ENCODE measurements around the gene SBF2.
"Not testable (repeated sequence)": the region's sequence is repeated elsewhere in the genome, so short reads cannot be mapped to it uniquely, and the experiment has no call there.

SBF2 gene

DNA sequence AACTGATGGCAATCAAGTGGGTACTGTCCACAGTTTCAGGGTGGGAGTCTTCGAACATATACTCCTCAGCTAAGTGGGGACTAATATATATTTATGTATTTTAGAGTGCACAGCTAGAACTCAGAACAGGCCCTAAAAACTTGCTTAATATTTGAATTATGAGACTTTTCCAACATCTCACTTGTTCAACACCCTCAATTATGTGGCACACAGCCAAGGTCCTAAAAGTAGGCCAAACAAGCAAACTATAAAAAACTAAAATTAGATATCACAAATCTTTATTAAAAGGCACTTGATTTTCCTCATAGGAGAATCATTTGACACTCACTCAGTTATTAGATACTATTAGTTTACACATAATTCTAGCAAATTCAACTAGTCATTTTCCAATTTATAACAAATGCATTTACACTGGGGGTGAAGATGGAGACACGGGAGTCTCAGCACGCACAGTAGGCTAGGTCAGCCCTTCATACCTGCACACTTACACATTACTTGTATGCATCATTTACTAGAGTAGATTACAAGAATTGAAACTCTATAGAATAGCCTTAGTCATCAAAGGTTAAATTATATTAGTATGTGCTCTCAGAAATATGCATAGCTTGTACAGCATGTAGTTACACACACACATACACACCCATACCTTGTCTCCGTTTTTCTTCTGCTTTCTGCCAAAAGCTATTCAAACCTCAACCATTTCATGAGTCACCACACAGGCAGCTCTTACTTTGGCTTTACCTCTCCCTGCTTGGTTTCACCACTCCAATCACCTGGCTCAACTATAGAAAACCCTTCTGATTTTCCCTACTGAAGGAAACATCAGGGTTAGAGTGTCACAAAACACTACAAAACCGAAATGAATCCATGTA is 171.5 kb downstream of the SBF2 start:
- no peak for DNase-seq (ENCODE audit: low read depth in 4 of 4, low spot score in 1 of 4)

DNA sequence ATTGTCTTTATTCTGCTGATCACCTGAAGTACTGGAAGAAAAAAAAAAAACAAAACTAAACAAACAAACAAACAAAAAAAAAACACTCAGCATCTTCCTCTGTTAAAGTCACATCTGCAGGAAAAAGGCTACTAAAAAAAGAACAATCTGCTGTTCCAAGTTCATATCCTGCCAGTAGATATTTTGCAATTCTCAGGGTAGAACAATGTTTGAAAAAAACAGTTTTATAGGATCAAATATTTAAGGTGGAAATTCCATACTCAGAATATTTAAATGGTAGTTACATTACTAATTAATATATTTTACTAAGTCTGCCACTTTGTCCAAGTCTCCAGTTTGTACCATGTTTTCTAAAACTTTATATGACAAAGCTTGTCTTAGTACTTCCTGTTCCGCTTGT is 175.2 kb downstream of the SBF2 start:
- no peak for DNase-seq (ENCODE audit: low read depth in 4 of 4, low spot score in 1 of 4)

DNA sequence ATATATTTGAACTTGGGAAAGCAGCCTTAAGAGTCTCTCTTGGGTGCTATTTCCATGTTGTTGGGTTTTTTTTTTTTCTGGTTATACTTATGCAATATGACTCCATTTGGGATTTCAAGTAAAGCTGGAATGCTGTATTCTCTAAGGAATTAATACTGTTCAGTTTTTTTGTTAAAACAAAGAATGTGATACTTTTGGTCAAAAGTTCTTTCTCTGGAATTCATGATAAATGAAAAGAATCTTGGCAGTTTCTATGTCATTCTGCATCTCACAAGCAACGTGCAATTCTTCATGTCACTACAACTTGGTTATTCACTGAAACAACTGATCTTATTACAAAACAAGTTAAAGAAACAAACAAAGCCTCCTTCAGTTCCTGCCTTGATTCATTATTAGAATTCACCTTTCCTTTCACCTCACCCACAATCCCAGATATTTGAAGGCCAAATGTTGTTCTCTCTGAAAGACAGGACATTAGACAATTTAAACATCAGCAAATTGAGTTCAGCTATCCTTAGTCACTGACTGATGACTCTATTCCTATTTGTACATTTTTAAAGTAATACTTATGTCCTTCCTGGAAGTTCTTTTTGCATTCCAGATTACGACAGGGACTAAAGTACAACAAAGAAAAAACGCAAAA is 176.2 kb downstream of the SBF2 start:
- DNase-seq (ENCODE audit: low read depth in 4 of 4, low spot score in 1 of 4), result no peak

DNA sequence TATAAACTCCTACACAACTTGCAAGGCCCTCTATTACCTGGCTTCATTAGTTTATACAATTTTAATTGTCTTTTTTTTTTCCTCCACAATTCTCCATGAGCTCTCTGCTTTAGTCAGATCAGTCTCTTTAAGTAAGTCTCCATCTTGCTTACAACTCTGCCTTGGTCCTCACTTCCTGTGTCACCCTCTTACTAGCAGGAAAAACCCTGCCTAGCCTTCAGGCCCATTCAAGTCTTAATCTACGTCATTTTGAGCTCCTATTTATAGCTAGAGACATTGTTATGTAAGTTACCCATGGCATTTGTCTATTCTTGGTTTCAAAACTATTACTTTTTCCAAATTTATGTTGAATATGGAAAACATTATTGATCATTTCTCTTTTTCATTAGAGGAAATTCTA is 177.4 kb downstream of the SBF2 start:
- DNase-seq (ENCODE audit: low read depth in 4 of 4, low spot score in 1 of 4), result no peak

DNA sequence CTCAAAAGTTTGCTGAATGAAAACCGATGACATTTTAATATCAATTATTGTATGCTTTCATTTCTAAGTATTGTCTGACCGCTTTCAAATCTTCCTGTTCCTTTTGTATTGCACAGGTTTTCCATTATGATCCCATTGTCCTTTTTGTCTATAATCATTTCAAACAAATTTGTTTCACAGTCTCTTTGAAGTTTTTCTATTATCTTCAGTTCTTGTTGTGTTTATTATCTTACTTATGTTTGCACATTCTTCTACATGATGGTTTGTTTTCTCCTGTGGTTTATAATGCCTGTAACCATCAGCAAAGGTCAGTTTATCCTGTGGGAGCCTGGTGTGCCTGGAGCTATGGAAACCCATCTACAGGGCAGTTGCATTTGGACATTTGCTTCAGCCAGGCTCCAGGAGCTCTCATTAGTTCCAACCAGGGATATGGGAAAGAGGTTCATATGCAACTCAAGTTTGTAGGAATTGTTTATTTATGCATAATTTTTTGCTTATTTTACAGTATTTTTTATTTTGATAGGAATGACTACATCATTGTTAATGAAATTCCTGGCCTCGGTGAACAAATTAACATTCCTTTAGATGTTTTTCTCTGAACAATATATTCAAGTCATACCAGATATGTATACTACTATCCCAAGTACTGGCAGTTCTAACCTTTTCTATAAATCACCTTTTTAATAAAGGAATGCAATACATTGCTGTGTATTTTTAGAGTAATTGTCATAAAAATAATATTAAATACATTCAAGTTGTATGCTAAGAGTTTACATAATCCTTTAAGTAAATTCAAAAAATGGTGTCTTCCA is 179.2 kb downstream of the SBF2 start:
- no peak for DNase-seq (ENCODE audit: low read depth in 4 of 4, low spot score in 1 of 4)

DNA sequence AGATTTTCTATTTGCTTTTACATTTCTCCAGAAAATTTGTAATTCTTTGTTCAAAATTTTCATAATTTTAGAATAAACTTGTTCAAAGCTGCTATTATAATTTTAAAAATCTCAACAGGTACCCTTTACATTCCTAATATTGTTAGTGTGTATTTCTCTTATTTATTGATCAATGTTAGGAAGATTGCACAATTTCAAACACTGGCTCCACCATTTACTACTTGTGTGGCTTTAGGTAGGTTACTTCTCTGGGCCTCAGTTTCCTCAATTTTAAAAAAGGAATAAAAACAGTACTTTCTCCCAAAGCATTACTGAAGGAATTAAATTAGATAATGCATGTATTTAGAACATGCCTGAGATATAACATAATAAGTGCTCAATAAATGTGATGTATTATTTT is 180.2 kb downstream of the SBF2 start:
- no peak for DNase-seq (ENCODE audit: low read depth in 4 of 4, low spot score in 1 of 4)

DNA sequence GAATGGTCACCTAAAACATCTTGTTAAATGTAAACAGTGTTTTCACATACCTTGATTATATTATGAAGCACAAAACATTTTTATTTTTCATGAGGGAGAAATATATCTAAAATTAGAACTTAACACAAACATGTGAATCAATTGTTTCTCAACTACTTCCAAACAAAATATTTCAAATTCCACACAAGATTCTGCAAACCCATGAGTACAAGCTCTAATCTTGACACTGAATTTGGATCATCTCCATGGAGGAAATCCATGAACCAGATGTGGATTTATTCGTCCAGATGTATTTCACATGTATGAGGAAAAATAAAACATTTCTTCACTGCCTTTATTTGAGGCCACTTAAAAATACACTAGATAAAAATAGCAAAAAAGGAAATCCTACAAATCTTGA is 184.2 kb downstream of the SBF2 start:
- no peak for DNase-seq (ENCODE audit: low read depth in 4 of 4, low spot score in 1 of 4)

DNA sequence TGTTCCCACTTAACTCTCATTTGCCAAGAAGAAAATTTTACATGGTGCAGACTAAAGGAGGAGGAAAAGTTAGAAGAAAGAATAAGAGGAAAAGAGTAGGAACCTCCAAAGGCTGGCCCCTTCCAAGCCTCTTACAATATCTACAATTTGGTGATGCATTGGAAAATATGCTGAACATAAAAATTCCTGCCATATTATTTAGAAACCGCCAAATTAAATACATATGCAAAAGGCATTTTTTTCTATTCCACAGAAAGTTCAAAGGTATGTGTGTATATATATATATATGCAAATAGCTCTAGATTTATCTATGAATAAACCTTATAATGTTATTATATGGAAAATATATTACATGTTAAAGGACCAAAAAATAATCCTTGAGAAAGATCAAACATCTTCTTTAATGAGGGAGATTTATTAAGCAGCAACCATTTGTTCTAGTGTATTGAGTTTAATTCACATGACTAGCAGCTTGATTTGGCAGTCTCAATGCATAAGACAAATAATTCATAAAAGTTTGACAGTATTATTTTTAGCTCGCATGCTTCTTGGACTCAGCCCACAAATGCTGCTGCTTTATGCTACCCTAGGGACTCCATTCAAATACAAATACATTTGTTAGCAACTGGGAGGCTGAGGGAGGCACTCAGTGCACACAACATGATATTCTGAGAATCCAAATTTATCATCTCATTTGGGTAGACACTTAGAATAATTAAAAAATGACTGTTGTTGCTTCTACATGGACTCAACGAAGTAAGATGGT is 184.9 kb downstream of the SBF2 start:
- no peak for DNase-seq (ENCODE audit: low read depth in 4 of 4, low spot score in 1 of 4)

DNA sequence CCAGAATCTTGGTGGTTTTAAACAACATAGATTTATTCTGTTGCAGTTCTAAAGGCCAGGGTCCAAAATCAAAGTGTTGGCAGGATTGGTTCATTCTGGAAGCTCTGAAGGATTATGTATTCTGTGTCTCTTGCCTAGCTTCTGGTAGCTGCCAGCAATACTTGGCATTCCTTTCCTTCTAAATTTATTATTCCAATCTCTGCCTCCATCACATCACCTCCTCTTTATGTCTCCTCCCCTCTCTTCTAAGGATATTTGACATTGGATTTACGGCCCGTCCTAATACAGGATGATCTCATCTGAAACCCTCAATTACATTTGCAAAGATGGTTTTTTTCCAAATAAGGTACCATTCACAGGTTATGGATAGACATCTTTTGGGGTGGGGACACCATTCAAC is 186.5 kb downstream of the SBF2 start:
- no peak for DNase-seq (ENCODE audit: low read depth in 4 of 4, low spot score in 1 of 4)

DNA sequence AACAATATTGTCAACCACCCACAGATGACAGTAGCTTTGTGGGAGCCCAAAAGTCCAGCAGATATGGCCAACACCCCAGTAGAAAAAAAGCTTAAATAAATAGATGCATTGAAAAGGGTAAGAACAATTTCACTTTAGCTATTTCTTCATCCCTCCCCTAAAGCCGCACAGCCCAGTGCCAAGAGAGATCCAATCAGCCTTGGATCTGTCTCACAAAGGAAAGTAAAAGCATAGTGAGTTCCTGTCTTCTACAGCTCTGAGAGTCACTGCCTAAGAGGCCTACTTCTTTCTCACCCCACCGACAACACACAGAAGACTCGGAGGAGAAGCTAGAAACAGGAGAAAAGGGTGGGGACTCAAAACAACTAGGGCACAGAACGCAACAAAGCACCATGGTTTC is 196.4 kb downstream of the SBF2 start:
- DNase-seq (ENCODE audit: low read depth in 4 of 4, low spot score in 1 of 4), result no peak

DNA sequence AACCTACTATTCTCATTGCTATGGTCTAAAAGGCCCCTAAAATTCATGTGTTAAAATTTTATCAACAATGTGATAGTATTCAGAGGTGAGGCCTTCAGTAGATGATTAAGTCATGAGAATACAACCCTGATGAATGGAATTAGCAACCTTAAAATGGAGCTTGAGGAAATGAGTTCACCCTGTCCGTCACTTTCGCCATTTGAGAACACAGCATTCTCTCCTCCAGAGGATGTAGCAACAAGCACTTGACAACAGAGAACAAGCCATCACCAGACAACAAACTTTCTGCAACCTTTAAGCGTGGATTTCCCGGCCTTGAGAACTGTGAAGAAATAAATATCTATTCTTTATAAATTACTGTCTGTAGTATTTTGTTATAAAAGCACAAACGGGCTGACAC is 197.0 kb downstream of the SBF2 start:
- DNase-seq (ENCODE audit: low read depth in 4 of 4, low spot score in 1 of 4), result no peak

DNA sequence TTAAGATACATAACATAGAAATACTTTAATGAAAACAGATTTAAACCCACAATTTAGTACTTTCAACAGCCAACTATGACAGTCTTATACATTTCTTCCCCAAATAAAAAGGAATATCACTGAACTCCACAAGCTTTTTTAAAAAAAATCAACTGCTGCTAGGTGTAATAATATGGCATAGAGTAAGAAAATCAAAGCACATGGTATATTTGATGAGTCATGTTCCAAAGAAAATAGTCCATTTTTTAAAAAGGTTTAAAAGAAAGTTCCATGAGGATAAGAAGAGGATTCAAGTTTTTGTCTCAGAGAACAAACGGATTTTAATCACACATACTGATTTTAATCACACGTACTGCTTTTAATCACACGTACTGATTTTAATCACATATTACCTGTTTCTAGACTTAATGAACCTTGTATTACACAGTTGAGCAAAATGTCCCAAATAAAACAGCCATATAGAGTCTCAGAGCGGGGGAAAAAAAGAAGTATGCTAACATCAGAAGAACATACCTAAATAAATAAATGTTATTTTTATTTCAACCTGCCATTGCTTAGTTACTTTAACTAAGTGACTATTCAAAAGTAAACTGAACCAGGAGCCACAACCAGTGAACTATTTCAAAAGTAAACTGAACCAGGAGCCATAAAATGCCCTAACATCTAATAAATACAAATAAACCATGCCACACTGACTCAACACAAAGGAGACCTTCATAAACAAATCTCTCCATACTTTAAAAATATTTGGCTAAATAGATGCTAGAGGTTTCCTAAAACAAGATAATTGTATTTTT is 198.4 kb downstream of the SBF2 start:
- no peak for DNase-seq (ENCODE audit: low read depth in 4 of 4, low spot score in 1 of 4)

DNA sequence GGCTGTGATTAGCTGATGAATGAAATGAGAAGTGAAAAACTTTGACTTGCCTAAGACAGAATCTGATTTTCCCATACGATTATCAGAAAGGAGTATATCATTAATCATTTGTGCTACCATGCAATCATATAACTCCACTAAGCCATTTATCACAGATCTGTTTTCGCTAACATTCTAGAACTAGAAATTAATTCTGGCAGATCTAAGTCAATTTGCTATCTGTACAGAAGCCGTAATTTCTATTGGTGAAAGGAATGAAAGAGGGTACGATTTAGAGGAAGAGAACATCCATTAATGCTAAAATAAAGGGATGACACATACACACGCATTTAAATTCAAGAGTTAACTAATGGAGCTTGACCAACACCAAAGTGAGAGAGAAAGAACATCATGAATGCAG is 201.6 kb downstream of the SBF2 start:
- no peak for DNase-seq (ENCODE audit: low read depth in 4 of 4, low spot score in 1 of 4)

DNA sequence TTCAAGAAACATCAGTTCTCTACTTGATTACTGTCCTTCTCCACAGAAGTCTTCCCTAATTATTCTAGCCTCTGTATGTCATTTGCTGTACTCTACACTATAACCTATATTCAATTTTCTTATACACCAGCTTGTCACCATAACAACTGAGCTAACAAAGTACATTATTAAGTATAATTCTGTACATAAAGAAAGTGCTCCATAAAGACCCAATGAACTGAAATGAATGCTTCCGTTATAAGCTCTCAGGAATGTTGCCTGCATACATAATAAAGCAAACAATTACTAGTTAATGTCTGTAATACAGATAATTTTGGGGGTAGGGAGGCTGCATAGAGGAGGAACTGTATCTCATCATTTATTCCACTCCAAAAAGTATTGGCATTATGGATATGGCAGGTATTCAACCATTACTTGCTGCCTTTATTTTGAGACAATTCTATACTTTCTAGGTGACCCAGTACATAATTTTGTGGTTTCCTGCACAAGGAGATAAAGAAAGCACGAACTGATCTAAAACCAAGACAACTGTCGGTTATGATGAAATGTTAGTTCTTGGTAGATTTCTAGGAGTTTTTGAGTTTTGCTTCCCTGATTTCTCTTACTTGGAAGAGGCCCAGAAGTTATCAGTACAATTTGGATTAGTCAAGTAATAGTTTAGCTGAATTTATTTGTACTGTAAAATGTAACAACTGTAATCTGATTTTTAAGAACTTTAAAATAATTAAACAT is 202.5 kb downstream of the SBF2 start:
- no peak for DNase-seq (ENCODE audit: low read depth in 4 of 4, low spot score in 1 of 4)

DNA sequence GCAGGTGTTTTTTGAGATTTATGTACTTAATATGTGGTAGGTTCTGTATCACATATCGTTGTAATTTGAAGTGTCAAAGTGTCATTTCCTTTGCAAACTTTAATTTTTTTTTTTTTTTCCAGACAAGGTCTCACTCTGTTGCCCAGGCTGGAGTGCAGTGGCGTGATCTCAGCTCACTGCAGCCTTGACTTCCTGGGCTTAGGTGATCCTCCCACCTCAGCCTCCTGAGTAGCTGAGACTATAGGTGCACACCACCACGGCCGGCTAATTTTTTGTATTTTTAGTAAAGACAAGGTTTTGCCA is 206.1 kb downstream of the SBF2 start:
- not testable (repeated sequence) for DNase-seq (ENCODE audit: low read depth in 4 of 4, low spot score in 1 of 4)

DNA sequence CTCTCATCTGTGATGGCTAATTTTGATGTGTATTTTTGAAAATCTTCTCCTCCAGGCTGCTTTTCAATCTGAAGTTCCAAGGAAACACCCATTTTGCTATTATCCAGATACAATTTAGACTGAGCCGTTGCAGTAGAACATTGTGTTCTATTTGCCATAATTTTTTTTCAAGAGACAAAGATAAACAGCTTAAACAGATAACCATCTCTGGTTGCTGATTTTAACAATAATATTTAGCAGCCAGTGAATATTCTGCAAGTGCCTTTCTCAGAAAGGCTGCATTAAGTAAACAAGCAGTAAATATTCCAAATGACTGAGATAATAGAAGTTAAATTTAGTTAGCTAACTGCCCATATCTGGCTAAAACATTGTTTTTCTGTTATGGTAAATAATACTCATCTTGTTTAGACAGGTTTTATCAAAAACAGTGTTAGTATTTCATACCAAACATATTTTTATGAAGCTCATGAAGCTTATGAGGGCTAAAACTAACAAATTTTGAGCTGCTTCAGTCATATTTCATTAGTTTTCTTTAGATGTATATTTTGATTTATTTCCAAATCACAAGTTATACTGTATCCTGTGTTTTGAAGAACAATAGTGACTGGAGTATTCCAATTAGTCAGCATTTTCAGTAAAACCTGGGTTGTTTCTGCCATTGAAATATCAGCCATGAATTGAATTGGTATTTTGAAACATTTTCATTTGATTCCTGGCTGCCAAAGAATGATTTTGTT is 206.7 kb downstream of the SBF2 start:
- DNase-seq (ENCODE audit: low read depth in 4 of 4, low spot score in 1 of 4), result no peak

DNA sequence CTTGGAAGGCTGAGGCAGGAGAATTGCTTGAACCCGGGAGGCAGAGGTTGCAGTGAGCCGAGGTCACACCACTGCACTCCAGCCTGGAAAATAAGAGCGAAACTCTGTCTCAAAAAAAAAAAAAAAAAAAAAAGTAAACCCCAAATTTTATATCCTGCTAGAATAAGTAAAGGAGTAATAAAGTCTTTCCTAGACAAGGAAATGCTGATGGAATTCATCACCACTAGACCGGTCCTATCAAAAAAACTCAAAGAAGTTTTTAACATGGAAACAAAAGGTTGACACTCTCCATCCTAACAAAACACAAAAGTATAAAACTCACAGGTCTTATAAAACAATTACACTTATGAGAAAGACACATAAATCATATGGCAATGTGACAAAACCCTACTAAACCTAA is 213.9 kb downstream of the SBF2 start:
- no peak for DNase-seq (ENCODE audit: low read depth in 4 of 4, low spot score in 1 of 4)

DNA sequence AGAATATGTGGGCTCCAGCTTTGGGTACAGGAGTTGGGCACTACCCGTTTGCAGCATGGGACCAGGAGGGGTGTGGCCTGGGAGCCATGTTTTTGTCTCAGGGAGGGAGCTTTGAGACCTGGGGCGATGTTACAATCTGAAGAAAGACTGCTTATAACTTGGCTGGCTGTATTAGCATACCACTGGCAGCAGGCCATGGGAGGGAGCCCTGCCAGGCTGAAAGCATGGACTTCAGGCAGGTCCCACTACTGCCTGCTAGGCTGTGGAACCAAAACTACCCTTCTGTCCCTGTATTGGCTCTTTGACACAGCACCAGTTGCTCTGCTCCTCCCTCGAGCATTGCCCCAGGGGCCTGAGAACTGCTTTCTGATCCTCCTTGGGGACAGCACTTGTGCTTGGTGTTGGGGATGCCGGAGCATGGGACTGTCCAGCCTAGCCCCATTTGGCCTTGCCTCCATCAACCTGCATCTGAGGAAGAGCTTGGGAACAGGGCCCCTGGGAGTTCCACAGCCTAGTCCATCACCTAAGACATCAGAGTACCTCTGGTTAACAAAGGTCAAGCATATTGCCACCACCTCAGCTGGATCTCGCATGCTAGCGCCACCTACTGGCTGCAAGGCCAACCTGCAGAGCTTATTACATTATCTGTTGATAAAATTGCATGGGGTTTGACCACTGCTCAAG is 217.4 kb downstream of the SBF2 start:
- peak in 1 of 4 experiments; percentile 9 for DNase-seq (ENCODE audit: low read depth in 4 of 4, low spot score in 1 of 4)

DNA sequence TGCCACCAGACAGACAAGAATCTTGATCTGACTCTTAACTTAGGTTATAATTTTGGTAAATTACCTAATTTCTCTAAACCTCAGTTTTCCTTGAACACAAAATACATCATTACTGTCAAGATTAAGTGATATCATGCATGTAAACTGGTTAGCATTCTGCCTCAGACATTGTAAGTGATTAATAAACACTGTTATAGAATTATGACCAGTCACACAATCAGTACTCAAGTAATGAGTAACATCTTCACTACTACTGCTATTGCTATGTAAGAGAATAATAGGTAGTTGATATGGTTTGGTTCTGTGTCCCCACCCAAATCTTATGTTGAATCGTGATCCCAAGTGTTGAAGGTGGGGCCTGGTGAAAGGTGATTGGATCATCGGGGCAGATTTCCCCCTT is 218.9 kb downstream of the SBF2 start:
- no peak for DNase-seq (ENCODE audit: low read depth in 4 of 4, low spot score in 1 of 4)
